GM12873 (cell line): ENCODE measurements around the gene MAGI2.

Experiments used
- CTCF ChIP-seq: IDR thresholded peaks from 2 replicates; pipeline ENCODE4 v1.5.1; 2012; ENCODE audit warnings: low read depth, mild to moderate bottlenecking, moderate library complexity, low read length, control low read depth; ENCODE audit not compliant: insufficient read depth; ENCODE audit errors: missing control alignments

The MAGI2 gene

DNA sequence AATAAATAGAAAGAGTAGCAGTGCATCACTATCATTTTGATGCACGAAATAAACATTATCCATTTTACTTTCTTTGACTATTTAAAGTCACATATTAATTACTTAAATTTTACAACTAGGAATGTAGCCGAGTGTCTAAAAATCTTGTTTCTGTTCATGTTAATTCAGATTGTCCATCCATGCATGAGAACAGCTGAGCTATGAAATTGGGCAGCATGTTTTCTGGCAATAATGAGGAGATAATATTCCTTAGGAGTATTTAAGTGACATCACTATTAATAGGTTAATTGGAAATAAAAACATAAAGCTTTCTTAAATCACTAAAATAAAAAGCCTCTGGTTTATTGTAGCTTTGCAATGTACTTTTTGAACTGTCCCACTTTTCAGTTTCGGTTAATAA lies 1361.1 kb downstream of the MAGI2 start:
- TF ChIP-seq CTCF: no peak

- TF ChIP-seq CTCF: peak; percentile 5
These were observed 1362.9 kb downstream of the MAGI2 start for GRCh38 chr7:78090616-78091015.

DNA sequence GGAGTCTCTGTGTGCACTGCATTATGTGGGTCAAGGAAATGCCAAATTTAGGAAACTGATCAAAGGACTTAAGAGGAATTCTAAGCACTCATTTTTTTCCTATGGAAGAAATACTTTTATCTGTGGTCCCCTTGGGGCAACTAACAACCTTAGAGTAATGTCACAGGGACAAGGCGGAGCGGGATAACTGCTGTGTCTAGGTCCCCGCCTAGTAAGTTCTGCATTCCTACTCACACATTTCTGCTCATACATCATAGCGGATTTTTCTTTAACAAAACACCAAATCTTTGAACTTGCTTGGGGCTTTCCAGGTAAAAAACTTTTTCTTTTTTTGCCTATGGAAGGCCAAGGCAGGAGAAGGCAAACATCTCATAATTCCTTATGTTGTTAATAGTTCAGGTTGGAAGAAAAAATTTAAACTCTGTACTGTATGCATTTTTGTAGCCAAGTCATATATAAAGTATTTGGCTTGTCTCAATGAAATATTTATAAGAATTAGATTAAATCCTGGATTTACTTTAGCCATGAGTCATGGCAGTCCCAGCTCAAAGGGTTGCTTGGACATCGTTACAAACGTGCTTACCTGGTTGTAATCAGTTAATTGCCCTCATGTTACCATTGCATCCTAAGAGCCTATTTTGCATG lies 1369.9 kb downstream of the MAGI2 start:
- TF ChIP-seq CTCF: no peak

GRCh38 chr7:78082556-78082955 lies 1370.9 kb downstream of the MAGI2 start:
- no peak for TF ChIP-seq CTCF

GRCh38 chr7:78081888-78082287 lies 1371.6 kb downstream of the MAGI2 start:
- TF ChIP-seq CTCF: peak; percentile 5

GRCh38 chr7:78081344-78081743 lies 1372.1 kb downstream of the MAGI2 start:
- TF ChIP-seq CTCF: no peak

GRCh38 chr7:78080811-78081210 lies 1372.7 kb downstream of the MAGI2 start:
- no peak for TF ChIP-seq CTCF
